GM06990 (cell line): Measurements from ENCODE around the gene PSMB2.

Experiments used
- DNase-seq: peaks from one replicate; pipeline ENCODE4 v3.0.0-alpha.2; 2011; ENCODE audit not compliant: insufficient read length; ENCODE audit errors: extremely low read depth
- H3K27me3 ChIP-seq: replicated peaks from 2 replicates; pipeline ENCODE4 v1.6.0; 2011; ENCODE audit warnings: low read length; ENCODE audit not compliant: control insufficient read depth, insufficient read depth
- H3K36me3 ChIP-seq: 2 replicates; pipeline ENCODE4 v1.5.1; 2011; ENCODE audit warnings: low read length; ENCODE audit not compliant: control insufficient read depth, insufficient read depth
- H3K4me3 ChIP-seq: replicated peaks from 2 replicates; pipeline ENCODE4 v1.5.1; 2011; ENCODE audit warnings: low read depth, mild to moderate bottlenecking, control low read depth, low read length
- TF ChIP-seq, protein P1 (sequence below): IDR thresholded peaks from 2 replicates; pipeline ENCODE4 v1.5.1; 2011; ENCODE audit warnings: low read length, control low read depth, mild to moderate bottlenecking, inconsistent platforms; ENCODE audit not compliant: insufficient read depth, poor library complexity, severe bottlenecking

The PSMB2 gene

DNA sequence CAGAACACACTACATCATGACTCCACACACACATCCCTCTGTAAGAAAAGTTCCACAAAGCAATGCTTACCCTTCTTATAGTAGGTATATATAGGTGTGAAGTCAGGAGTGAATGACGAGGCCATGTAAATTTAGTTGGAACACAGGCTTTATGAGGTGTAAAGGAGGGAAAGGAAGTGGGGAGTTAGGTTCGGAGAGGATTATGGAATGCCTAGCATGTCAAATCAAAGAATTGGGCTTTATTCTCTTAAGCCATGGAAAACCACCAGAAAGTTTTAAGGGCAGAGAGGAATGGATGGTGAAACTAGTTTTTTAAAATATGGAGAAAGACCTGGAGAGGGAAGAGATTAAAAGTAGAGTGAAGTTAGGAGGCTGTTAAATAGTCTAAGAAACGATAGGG is 41.9 kb downstream of the PSMB2 start:
- TF ChIP-seq, protein P1, sequence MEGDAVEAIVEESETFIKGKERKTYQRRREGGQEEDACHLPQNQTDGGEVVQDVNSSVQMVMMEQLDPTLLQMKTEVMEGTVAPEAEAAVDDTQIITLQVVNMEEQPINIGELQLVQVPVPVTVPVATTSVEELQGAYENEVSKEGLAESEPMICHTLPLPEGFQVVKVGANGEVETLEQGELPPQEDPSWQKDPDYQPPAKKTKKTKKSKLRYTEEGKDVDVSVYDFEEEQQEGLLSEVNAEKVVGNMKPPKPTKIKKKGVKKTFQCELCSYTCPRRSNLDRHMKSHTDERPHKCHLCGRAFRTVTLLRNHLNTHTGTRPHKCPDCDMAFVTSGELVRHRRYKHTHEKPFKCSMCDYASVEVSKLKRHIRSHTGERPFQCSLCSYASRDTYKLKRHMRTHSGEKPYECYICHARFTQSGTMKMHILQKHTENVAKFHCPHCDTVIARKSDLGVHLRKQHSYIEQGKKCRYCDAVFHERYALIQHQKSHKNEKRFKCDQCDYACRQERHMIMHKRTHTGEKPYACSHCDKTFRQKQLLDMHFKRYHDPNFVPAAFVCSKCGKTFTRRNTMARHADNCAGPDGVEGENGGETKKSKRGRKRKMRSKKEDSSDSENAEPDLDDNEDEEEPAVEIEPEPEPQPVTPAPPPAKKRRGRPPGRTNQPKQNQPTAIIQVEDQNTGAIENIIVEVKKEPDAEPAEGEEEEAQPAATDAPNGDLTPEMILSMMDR, result no peak
- Histone ChIP-seq H3K4me3 (no peak overlapping the region), H3K36me3 (peaks cover 12% of the 10 kb centered on the region), H3K27me3 (no peaks in the 10 kb centered on the region)
- no peak for DNase-seq

DNA sequence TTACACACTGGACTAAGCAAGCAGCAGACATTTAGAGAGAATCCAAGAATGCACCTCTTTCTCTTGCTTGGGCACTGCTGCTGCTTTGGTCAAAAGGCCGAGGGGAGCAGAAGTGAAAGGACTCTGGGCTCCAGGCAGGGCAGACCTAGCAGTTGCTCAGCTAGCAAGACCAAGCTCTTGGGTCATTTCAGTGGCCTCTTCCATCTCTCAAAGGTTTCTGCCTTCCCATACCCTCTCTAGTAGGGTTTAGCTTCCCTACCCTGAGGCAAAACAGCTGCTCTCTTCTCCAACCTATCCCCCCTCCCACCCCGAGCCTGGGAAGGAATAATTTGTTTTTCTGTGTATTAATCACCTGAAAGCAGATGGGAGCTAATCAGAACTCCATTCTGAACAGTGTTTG is 42.4 kb downstream of the PSMB2 start:
- no peak for DNase-seq
- Histone ChIP-seq H3K36me3 (peaks cover 12% of the 10 kb centered on the region), H3K27me3 (no peaks in the 10 kb centered on the region), H3K4me3 (no peak overlapping the region)
- TF ChIP-seq, protein P1, result no peak

DNA sequence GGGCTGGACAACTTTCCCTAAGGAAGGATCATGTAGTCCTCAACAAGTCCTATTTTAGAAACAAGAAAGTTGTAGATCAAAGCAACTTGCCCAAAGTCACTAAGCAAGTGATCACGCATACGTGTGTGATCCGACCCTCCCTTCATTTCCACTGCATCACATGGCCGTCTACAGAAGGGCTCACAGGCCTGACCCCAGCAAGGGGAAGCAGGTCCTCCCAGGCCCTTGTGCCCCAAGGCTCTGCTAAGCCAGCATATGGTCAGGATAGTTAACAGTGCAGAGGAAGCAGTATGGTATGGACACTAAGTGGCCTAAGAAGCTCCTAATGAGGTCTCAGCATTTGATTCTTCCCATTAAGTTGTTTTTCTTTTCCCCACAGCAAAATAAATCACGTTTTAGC is 43.5 kb downstream of the PSMB2 start:
- no peak for DNase-seq
- Histone ChIP-seq H3K4me3 (no peak overlapping the region), H3K36me3 (peaks cover 8% of the 10 kb centered on the region), H3K27me3 (no peaks in the 10 kb centered on the region)
- TF ChIP-seq, protein P1, result no peak

DNA sequence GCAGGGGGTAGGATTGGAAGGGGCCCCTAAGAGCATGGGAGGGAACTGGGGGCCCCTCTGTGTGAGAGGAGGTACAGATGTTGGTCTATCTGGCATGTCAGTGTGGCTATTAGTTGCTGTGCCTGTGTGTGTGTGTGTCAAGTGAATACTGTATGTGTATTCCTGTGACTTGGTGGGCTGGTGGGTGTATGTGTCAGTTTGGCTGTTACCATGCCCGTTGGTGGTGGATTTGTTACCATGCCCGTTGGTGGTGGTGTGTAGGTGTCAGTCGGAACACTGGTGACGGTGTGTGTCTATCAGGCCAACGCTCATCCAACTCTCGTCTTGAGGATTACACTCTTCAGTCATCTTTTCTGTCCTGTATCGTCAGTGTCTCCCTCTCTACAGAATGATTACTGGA is 45.6 kb downstream of the PSMB2 start:
- Histone ChIP-seq H3K4me3 (no peak overlapping the region), H3K27me3 (no peaks in the 10 kb centered on the region), H3K36me3 (peaks cover 4% of the 10 kb centered on the region)
- DNase-seq, result no peak
- TF ChIP-seq, protein P1, result no peak

DNA sequence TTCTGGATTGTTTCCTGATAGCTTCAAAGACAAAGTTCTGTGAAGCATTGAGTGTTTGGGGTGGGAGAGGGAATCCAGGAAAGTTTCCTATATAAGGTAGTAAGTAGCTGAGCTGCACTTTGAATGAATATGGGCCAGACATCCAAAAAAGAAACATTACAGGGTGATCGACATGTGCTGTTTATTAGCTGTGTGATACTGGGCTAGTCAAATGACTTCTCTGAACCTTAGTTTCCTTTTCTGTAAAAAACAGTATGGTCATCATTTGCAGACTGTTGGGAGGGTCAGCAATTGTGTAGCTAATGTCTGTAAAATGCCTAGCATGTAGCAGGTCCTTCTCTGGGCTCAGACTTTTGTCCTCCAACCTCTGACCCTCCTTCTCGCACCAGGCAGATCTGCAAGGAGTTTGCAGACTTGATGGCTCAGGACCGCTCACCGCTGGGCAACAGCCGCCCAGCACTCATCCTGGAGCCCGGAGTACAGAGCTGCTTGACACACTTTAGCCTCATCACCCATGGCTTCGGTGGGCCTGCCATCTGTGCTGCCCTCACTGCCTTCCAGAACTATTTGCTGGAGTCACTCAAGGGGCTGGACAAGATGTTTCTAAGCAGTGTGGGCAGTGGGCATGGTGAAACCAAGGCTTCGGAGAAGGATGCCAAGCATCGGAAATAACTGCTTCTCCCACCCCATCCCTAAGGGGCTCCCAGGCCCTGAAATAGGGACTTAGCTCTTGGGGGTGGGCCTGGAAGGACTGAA is 47.1 kb downstream of the PSMB2 start:
- DNase-seq, result no peak
- H3K36me3 ChIP-seq, result peaks cover 4% of the 10 kb centered on the region
- no peak overlapping the region for H3K4me3 ChIP-seq

More for the DNA sequence above, 47.1 kb downstream of the PSMB2 start:
- TF ChIP-seq, protein P1, result no peak
- no peaks in the 10 kb centered on the region for H3K27me3 ChIP-seq
